ENCODE results near the gene BCL2A1. TPM values are rescaled to one million over a fixed set of nuclear protein-coding genes. Genes with fewer than 3 reads are reported as not detected.
A peak's percentile ranks its signal among the peaks of the same experiment; 100 is the strongest.

The BCL2A1 gene
- total and polyA plus RNA-seq, 2 donors (not counting 1 experiment from before 2014, with no cell fraction given) = 0.31 to 8.9 TPM

DNA sequence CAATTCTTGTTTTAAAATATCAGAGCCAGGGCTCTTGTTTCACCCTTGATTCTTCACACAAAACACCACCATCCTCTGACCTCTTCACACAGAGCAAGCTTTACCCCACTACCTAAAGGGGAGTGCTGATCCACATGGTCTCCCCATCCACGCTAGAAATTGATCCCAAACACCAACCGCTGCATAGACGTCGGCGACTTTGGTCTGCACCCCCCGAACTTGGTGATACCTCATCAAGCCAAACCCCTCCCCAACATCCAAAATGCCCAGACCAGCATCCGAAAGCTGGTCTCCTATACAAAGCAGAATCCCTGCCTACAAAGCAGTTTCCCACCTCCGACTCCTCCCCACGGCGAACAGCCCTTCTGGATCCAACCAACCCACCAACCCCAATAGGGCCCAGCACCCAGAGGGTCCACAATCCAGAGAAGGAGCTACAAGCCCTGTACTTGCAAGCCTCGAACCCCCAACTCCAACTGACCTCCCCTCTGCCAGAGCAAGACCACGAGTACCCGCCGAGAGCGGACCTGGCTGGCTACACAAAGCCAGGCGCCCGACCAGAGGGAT lies 48.4 kb downstream of the BCL2A1 start:
- Histone ChIP-seq H2AFZ (ENCODE audit: low read length) (peak overlapping the region; percentile 67), H3K9me3 (ENCODE audit: control insufficient read depth, insufficient read depth, low read depth, low read length) (no peaks in the 10 kb centered on the region), H3K4me2 (ENCODE audit: extremely low read depth, insufficient read depth, low read length) (peak overlapping the region; percentile 66), H3K36me3 (ENCODE audit: control insufficient read depth, insufficient read depth, low read length) (no peaks in the 10 kb centered on the region), H3K79me2 (ENCODE audit: control insufficient read depth, insufficient read depth, low read length) (peaks cover 17% of the 10 kb centered on the region), H3K4me3 (replicated peaks in 1 of 4; ENCODE audit: control extremely low read depth in 1 of 4, insufficient read depth in 1 of 4, low read depth in 3 of 4, low read length in 4 of 4) (peak overlapping the region; percentile 85 to 95 (median 88)), H3K27ac (ENCODE audit: insufficient read depth, low read length) (peak overlapping the region; percentile 88), H3K4me1 (ENCODE audit: control insufficient read depth, extremely low read depth, insufficient read depth, low read length) (no peaks in the 10 kb centered on the region), H3K9ac (ENCODE audit: insufficient read depth, low read length) (peak overlapping the region; percentile 85), H4K20me1 (ENCODE audit: control insufficient read depth, extremely low read depth, insufficient read depth, low read length) (no peaks in the 10 kb centered on the region), H3K27me3 (ENCODE audit: control insufficient read depth, insufficient read depth, low read length) (no peaks in the 10 kb centered on the region)
- DNase-seq (ENCODE audit: low read depth in 2 of 2) = peak in 1 of 2 donors; percentile 12
- no peak for TF ChIP-seq EZH2 (IDR thresholded peaks at IDR 0.05; ENCODE audit: low read length, missing control alignments)
- no peak for TF ChIP-seq CTCF (conservative IDR thresholded peaks at IDR 0.05 in 1 of 2, IDR thresholded peaks at IDR 0.05 in 1 of 2; ENCODE audit: low read depth in 1 of 2, low read length in 2 of 2)

DNA sequence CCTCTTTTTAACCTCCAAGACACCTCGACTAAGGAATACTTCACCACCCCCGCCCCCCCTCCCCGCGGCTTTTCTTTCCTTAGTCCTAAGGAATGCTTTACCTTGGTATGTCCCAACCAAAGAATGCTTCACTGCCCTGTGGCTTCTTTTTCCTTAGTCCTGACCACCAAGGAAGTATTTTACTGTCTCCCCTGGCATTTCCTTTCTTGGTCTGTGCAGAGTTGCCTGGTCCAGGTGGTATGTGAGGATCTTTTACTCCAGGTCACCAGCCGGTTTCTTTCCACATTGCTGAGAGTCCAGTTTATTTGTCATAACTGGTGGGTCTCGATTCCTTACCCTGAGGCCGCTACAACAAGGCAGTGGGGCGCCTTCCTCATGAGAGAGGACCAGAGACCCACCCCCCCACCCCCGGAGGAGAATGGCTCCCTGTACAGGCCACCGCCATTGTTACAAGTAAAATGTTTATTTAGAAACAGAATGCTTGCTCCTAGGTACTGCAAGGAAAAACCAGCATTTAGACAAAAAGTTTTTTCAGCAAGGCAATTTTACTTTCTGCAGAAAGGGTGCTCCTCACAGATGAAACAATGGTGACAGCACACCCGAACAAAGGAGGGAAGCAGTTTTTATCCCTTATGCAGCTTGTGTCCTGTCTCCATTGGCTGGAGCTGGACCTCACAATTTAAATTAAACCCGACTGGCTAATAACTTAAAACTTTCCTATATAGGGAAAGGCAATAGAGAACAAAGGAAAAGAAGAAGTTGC lies 51.1 kb downstream of the BCL2A1 start:
- H3K36me3 ChIP-seq (ENCODE audit: control insufficient read depth, insufficient read depth, low read length) = no peaks in the 10 kb centered on the region
- no peaks in the 10 kb centered on the region for H3K4me1 ChIP-seq (ENCODE audit: control insufficient read depth, extremely low read depth, insufficient read depth, low read length)
- no peak for DNase-seq (ENCODE audit: low read depth in 2 of 2)
- no peaks in the 10 kb centered on the region for H3K27me3 ChIP-seq (ENCODE audit: control insufficient read depth, insufficient read depth, low read length)
- H3K4me3 ChIP-seq (replicated peaks in 1 of 4; ENCODE audit: control extremely low read depth in 1 of 4, insufficient read depth in 1 of 4, low read depth in 3 of 4, low read length in 4 of 4) = no peak overlapping the region
- no peak overlapping the region for H3K9ac ChIP-seq (ENCODE audit: insufficient read depth, low read length)
- TF ChIP-seq CTCF (conservative IDR thresholded peaks at IDR 0.05 in 1 of 2, IDR thresholded peaks at IDR 0.05 in 1 of 2; ENCODE audit: low read depth in 1 of 2, low read length in 2 of 2) = no peak
- TF ChIP-seq EZH2 (IDR thresholded peaks at IDR 0.05; ENCODE audit: low read length, missing control alignments) = no peak
- H3K27ac ChIP-seq (ENCODE audit: insufficient read depth, low read length) = no peak overlapping the region
- H3K4me2 ChIP-seq (ENCODE audit: extremely low read depth, insufficient read depth, low read length) = no peak overlapping the region
- H3K79me2 ChIP-seq (ENCODE audit: control insufficient read depth, insufficient read depth, low read length) = peaks cover 17% of the 10 kb centered on the region
- no peak overlapping the region for H2AFZ ChIP-seq (ENCODE audit: low read length)
- no peaks in the 10 kb centered on the region for H4K20me1 ChIP-seq (ENCODE audit: control insufficient read depth, extremely low read depth, insufficient read depth, low read length)
- no peaks in the 10 kb centered on the region for H3K9me3 ChIP-seq (ENCODE audit: control insufficient read depth, insufficient read depth, low read depth, low read length)

GRCh38 chr15:79919090-79919748 lies 51.8 kb downstream of the BCL2A1 start:
- Histone ChIP-seq H3K36me3 (ENCODE audit: control insufficient read depth, insufficient read depth, low read length) (no peaks in the 10 kb centered on the region), H2AFZ (ENCODE audit: low read length) (no peak overlapping the region), H3K27me3 (ENCODE audit: control insufficient read depth, insufficient read depth, low read length) (no peaks in the 10 kb centered on the region), H3K27ac (ENCODE audit: insufficient read depth, low read length) (no peak overlapping the region), H4K20me1 (ENCODE audit: control insufficient read depth, extremely low read depth, insufficient read depth, low read length) (no peaks in the 10 kb centered on the region), H3K4me3 (replicated peaks in 1 of 4; ENCODE audit: control extremely low read depth in 1 of 4, insufficient read depth in 1 of 4, low read depth in 3 of 4, low read length in 4 of 4) (no peak overlapping the region), H3K79me2 (ENCODE audit: control insufficient read depth, insufficient read depth, low read length) (peaks cover 17% of the 10 kb centered on the region), H3K4me2 (ENCODE audit: extremely low read depth, insufficient read depth, low read length) (no peak overlapping the region), H3K9ac (ENCODE audit: insufficient read depth, low read length) (no peak overlapping the region), H3K9me3 (ENCODE audit: control insufficient read depth, insufficient read depth, low read depth, low read length) (no peaks in the 10 kb centered on the region), H3K4me1 (ENCODE audit: control insufficient read depth, extremely low read depth, insufficient read depth, low read length) (no peaks in the 10 kb centered on the region)
- DNase-seq (ENCODE audit: low read depth in 2 of 2) = no peak
- TF ChIP-seq CTCF (conservative IDR thresholded peaks at IDR 0.05 in 1 of 2, IDR thresholded peaks at IDR 0.05 in 1 of 2; ENCODE audit: low read depth in 1 of 2, low read length in 2 of 2) = no peak
- TF ChIP-seq EZH2 (IDR thresholded peaks at IDR 0.05; ENCODE audit: low read length, missing control alignments) = no peak

Measured in fibroblast of lung (primary cell).